Adrenal gland (tissue), 5 donors: ENCODE measurements around the gene VAC14.

Source experiments
- POLR2A ChIP-seq, 2 donors: fragments of 450-650 bp; IDR thresholded peaks; one replicate each; pipeline ENCODE4 v1.6.1; 2017; ENCODE audit warnings: antibody characterized with exemption in 2 of 2, mild to moderate bottlenecking in 2 of 2, moderate library complexity in 1 of 2
- TF ChIP-seq, protein P1 (sequence below), 6 experiments: fragments of 450-650 bp in 4 of 6; fragments of 200-600 bp in 2 of 6; sonication (generic) in 1 of 6; IDR thresholded peaks; 1 replicate in 5 of 6; 2 replicates in 1 of 6; pipeline versions ENCODE4 v1.5.1 to v1.8.0; 2016 to 2021; ENCODE audit warnings: antibody characterized with exemption in 6 of 6, mild to moderate bottlenecking in 2 of 6, moderate library complexity in 1 of 6
- donor health status: DM: no; HTN: no; CAD: no.

DNA sequence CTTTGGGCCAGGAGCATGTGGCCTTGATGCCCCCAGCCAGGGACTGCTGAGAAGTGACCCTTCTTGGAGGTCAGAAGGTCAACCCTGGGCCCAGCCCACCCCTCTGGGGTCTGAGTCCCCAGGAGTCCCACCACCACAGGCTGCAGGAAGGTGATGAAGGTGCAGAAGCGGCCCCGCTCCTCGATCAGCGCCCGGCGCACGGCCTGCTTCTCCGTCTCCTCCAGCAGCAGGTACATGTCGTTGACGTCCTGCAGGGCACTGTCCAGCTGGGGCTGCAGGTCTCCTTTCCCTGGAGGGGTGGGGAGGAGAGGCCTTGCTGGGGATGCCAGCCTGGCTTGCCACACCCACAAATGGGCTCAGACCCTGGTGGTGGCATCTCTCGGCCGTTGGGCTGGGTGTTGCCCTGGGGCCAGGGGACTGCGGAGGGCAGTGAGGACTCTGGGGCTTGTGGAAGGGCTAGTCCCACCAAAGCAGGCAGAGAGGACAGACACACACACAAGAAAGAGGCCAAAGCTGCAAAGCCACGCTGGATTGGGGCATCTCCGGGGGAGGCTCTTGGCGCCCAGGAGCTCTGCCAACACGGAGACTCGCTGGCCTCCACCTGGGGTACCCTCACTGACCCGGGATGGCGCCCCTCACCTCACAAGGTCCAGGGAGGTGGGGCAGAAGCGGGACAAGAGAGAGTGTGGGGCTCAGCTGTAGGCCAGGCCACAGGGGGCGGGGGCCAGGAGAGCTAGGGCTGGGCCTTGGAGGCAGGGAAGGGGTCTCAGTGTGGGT, 122.6 kb downstream of the VAC14 start:
- TF ChIP-seq, protein P1, sequence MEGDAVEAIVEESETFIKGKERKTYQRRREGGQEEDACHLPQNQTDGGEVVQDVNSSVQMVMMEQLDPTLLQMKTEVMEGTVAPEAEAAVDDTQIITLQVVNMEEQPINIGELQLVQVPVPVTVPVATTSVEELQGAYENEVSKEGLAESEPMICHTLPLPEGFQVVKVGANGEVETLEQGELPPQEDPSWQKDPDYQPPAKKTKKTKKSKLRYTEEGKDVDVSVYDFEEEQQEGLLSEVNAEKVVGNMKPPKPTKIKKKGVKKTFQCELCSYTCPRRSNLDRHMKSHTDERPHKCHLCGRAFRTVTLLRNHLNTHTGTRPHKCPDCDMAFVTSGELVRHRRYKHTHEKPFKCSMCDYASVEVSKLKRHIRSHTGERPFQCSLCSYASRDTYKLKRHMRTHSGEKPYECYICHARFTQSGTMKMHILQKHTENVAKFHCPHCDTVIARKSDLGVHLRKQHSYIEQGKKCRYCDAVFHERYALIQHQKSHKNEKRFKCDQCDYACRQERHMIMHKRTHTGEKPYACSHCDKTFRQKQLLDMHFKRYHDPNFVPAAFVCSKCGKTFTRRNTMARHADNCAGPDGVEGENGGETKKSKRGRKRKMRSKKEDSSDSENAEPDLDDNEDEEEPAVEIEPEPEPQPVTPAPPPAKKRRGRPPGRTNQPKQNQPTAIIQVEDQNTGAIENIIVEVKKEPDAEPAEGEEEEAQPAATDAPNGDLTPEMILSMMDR (IDR thresholded peaks at IDR 0.05): no peak
- no peak for TF ChIP-seq POLR2A (IDR thresholded peaks at IDR 0.05)
